ENCODE measurements around the gene MINDY4.

Gene MINDY4

DNA sequence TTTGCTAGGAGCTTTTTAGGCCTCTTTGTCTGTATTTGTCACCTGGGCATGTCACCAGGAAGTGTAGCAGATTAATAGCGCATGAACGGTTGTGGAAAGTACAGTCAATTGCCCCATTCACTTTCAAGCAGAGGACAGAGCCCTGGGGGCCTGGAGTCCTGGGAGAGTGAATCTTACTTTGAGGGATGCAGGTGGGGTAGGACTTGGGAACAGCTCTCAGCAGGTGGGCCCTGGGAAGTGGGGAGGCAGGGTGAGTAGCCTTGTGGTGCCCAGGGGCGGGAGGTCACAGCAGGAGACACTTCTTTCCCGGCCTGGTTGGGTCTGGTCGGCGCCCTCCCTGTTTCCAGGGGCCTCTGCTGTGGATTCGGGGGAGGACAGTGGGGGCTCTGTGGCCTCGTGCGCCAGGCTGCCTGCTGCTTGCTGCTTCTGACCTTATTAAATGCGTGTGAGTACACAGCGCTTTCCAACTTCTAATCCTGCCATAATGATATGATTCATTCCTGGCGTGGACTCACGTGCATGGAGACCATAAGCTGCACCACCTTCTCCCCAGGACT is 88.8 kb downstream of the MINDY4 start:
- DNase-seq: no peak

GRCh38 chr7:30861612-30862011 is 90.4 kb downstream of the MINDY4 start:
- DNase-seq: no peak

DNA sequence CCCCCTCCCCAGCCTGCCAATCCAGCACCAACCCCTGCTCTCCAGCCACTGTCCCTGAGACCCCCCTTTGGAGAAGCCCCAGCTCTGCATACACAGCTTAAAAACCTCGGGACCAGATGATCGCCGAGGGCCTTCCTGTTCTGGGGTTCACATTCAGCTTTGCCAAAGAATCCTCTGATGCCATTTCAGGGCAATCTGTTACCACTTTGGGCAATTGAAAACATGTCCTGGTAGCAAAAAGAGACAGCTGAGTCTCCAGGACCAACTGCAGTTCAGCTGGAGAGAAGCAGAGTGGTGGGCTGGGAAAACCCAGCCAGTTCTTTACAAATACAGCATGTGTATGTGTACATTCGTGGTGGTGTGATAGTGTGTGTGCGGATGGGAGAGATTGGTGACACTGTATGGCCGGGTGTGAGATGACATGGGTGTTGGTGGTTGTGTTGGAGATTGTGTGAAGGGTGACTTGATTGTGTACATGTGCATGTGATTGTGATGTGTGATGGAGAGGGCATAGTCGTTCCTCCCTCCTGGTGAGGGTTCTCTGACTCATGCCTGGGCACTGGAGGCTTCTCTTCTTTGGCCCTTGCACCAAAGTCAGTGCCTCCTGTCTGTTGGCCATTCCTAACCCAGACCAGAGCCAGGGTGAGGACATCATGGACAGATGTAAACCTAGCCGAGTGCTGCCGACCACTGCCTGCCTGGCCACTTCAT is 91.9 kb downstream of the MINDY4 start:
- no peak for DNase-seq

- no peak for DNase-seq
These were observed 92.5 kb downstream of the MINDY4 start for GRCh38 chr7:30863706-30864035.

GRCh38 chr7:30864101-30864500 is 92.9 kb downstream of the MINDY4 start:
- DNase-seq: no peak

DNA sequence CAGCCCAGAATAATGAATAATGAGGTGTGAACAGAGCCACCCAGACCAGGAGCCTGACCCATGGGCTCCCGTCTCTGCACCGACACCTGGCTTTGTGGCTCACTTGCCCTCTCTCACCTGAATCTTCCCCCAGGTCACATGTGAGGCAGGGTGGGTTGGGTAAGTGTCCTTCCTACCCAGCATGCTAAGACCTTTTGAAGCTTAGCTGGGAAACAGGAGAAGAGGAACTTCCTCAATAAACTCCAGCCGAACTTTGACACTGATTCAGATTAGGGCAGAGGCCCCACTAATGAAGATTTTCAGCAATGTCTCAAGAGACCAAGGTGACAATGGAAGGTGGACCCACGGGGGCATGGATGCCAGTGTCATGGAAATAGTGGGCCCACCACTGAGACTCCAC is 93.9 kb downstream of the MINDY4 start:
- DNase-seq: no peak

DNA sequence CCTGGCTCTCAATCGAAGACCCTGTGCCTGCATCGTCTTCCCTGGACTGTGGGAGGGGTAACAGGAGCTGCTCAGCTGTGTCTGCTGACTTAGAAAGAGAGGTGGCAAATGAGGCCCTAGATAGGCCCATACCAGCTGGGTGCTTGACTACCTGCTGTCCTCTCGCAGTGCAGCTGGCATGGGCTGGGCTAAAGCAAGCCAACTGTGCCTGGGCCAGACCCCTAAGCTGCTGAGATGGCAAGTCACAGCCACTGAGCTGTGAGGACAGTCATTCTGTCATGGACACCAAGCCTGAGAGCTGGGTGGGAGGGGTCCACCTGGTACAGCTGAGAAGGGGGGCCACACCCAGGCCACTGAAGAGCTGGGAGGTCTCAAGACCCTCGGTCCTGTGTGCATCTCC is 94.6 kb downstream of the MINDY4 start:
- no peak for DNase-seq

- DNase-seq: no peak
These were observed 95.7 kb downstream of the MINDY4 start for GRCh38 chr7:30866939-30867338.

DNA sequence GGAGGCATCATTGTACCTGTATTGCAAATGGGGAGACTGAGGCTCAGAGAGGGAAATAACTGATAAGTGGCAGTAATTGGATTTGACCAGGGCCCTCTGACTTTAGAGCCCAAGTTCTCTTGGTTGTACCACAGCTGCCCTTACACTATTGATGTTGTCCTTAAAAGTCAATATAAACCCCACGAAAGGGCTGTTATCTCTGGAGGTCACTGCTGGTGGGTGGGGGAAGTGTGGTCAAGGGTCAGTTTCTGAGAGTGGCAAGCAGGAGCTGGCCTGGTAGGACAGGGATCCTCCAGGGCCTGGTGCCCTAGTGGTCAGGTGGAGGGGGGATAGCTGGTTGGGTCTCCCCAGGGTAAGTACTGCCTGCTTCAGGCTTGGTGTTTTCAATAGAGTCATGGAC is 96.3 kb downstream of the MINDY4 start:
- no peak for DNase-seq

DNA sequence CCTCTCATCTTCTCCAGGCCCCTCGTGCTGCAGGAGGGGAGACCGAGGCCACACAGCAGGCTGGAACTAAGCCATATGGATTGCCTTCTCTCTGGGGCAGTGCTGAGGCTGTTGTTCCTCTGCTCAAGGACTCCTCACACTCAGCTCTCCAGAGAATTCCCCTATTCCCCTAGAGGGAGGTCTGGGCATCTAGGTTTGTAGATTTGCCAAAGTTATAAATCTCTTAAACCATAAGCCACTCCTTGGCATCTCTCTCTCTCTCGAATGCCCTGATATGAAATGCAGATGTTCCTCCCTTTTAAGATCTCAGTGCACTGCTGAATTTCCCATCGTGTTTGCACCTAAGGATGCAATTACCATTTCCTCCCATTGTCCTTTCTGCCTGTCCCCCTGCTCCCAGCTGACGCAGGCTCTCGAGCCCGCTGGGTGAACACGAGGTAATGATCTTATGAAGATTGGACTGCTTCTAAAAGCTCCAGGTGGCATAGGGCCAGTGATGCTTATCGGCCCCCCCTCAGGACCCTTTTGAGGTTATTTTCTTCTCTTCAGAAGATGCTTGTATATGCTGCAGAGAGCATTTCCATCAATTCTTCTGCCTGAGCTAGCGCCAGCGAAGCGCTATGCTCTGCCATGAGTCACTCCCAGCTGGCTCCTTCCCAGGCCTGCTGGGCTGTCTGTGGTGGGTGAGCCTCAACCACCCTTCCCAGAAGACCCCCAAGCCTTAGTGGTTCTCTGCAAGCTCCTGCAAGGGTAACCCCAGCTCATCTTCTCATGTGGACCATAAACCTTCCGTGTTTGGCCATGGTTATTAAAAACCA is 98.8 kb downstream of the MINDY4 start:
- no peak for DNase-seq

- no peak for DNase-seq
These were observed 99.8 kb downstream of the MINDY4 start for GRCh38 chr7:30870821-30871518.

- no peak for DNase-seq
These were observed 100.4 kb downstream of the MINDY4 start for GRCh38 chr7:30871655-30872054.

- no peak for DNase-seq
These were observed 102.0 kb downstream of the MINDY4 start for GRCh38 chr7:30873207-30873606.

DNA sequence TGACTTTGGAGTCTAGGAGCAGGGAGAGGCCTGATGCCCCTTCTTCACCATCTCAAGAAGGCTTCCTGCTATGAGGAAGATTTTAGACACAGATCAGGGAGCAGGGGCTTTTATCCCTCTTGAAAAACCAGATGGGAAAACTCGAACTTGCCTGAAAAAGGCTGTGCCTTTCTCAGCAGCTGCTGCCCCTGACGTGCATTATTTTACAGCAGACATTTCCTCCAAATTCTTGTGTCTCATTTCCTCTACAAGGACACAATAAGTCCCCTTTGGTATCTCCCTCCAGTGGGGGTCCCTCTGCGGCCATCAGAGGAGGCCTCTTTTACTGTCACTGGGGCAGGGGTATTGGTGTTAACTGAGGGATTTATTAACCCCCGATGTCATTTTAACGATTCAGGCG is 102.4 kb downstream of the MINDY4 start:
- DNase-seq: no peak

- no peak for DNase-seq
These were observed 103.6 kb downstream of the MINDY4 start for GRCh38 chr7:30874656-30875302.

- no peak for DNase-seq
These were observed 106.0 kb downstream of the MINDY4 start for GRCh38 chr7:30877015-30877769.

DNA sequence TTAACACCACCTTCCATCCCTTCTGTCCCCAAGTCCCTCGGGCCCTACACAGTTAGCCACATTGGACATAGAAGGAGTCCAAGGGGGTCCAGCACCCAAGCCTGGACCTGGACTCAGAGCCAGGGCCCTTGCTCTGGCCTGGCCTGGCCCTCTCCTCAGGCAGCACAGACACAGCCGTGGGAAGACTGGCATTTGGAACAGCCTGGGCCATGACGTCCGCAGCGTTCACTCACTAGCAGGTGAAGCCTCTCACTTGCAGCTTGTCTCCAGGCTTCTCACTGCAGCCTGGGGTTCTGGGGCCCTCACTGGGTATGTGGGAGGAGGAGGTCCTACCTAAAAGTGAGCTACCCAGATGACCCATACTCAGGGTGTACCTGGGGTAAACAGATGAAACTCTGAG is 106.8 kb downstream of the MINDY4 start:
- DNase-seq: no peak

GRCh38 chr7:30879139-30880124 is 108.2 kb downstream of the MINDY4 start:
- no peak for DNase-seq

DNA sequence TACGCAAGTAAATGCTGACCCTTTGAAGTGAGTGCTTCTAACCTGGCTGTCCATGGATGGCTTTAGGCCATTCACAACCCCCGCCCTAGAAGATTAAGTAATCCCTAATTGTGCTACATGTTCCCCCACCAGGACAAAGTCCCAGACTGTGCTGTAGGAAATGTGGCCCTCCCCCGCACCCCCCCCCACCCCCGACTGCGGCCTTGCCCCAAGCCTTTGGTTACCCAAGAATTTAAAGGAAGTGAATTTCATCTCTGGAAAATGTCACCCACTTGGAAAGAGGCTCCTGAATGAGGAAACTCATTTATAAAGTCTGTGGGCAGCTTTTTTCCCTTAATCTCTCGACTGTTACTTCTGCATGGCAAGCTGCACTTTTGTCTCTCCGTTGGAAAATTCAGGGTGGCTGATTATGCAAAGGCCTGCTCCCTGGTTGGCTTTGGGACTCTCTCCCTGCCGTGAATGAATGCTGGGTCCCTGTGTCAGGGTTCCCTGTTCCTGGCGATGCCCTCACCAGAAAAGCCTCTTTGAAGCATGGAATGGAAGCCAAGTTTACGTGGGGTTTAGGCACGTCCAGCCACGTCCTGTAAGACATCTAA is 109.0 kb downstream of the MINDY4 start:
- no peak for DNase-seq

- no peak for DNase-seq
These were observed 109.7 kb downstream of the MINDY4 start for GRCh38 chr7:30880941-30881340.

GRCh38 chr7:30881448-30881847 is 110.2 kb downstream of the MINDY4 start:
- DNase-seq: no peak
